GM19452 (cell line): Measurements from ENCODE around the gene CATSPER4.

Source experiments
- ATAC-seq: cut with Tn5 transposase; IDR thresholded peaks from one replicate; pipeline ENCODE4 v1.9.1; 2021; ENCODE audit not compliant: unreplicated experiment

The CATSPER4 gene

GRCh38 chr1:26164036-26164860 is 26.2 kb upstream of the CATSPER4 start:
- ATAC-seq: no peak

GRCh38 chr1:26164861-26165842 is 25.2 kb upstream of the CATSPER4 start:
- ATAC-seq: no peak

- no peak for ATAC-seq
Measured at GRCh38 chr1:26166719-26167281, 23.6 kb upstream of the CATSPER4 start.

- no peak for ATAC-seq
Measured at GRCh38 chr1:26168410-26169197, 21.8 kb upstream of the CATSPER4 start, which contains the start of gene C1orf232. C1orf232 (minus strand) TSS chr1:26168963; CDS start chr1:26168499, 464 bp downstream.

- ATAC-seq: no peak
Measured at GRCh38 chr1:26169198-26169554, 21.2 kb upstream of the CATSPER4 start.

GRCh38 chr1:26169669-26170471 is 20.5 kb upstream of the CATSPER4 start, which contains the start of gene ZNF593:
ZNF593 (plus strand) TSS chr1:26169908; CDS start chr1:26169984, 76 bp downstream.
- peak; percentile 91 for ATAC-seq

GRCh38 chr1:26170472-26170821 is 20.0 kb upstream of the CATSPER4 start:
- ATAC-seq: no peak

- ATAC-seq: no peak
Measured at GRCh38 chr1:26171084-26172072, 19.0 kb upstream of the CATSPER4 start, which contains the start of gene ZNF593OS. ZNF593OS (minus strand) TSS chr1:26171832; CDS start chr1:26171661, 171 bp downstream.

- no peak for ATAC-seq
Measured at GRCh38 chr1:26175346-26175745, 15.1 kb upstream of the CATSPER4 start.

GRCh38 chr1:26177182-26177684 is 13.2 kb upstream of the CATSPER4 start, which contains the start of gene CNKSR1:
CNKSR1 (plus strand) TSS chr1:26177491; CDS start chr1:26177548, 57 bp downstream.
- no peak for ATAC-seq

GRCh38 chr1:26180010-26180506 is 10.3 kb upstream of the CATSPER4 start:
- no peak for ATAC-seq

- no peak for ATAC-seq
Measured at GRCh38 chr1:26181586-26182382, 8.6 kb upstream of the CATSPER4 start.

GRCh38 chr1:26182383-26182696 is 8.1 kb upstream of the CATSPER4 start:
- ATAC-seq: no peak

GRCh38 chr1:26184086-26184485 is 6.3 kb upstream of the CATSPER4 start:
- no peak for ATAC-seq

- ATAC-seq: no peak
Measured at GRCh38 chr1:26184883-26185282, 5.5 kb upstream of the CATSPER4 start.

GRCh38 chr1:26187882-26188281 is 2.5 kb upstream of the CATSPER4 start:
- ATAC-seq: no peak

- ATAC-seq: no peak
Measured at GRCh38 chr1:26188477-26188876, 1.9 kb upstream of the CATSPER4 start.
